Thoracic aorta (tissue), 2 donors: Measurements from ENCODE around the gene WDR64. TPM values are rescaled to one million over a fixed set of nuclear protein-coding genes. Genes with fewer than 3 reads are reported as not detected.

Source experiments
- ATAC-seq: fragments of 150-250 bp; one replicate; pipeline ENCODE4 v1.8.0; 2017; ENCODE audit warnings: low read depth; ENCODE audit not compliant: insufficient number of reproducible peaks, low FRiP score
- DNase-seq: peaks from one replicate; pipeline ENCODE4 v3.0.0-alpha.2; 2020; ENCODE audit warnings: low spot score
- H3K27ac ChIP-seq, 2 donors: fragments of 200-600 bp; sonication (generic); 1 replicate in 1 of 2; 2 replicates in 1 of 2; pipeline ENCODE4 v1.5.1; 2016; ENCODE audit warnings: mild to moderate bottlenecking in 2 of 2, moderate library complexity in 2 of 2
- H3K27me3 ChIP-seq: fragments of 200-600 bp; sonication (generic); replicated peaks from 2 replicates; pipeline ENCODE4 v1.6.0; 2016; ENCODE audit warnings: mild to moderate bottlenecking; ENCODE audit not compliant: insufficient read depth
- H3K36me3 ChIP-seq: fragments of 200-600 bp; sonication (generic); one replicate; pipeline ENCODE4 v1.5.1; 2016
- H3K4me1 ChIP-seq, 2 donors: fragments of 200-600 bp; sonication (generic); 1 replicate in 1 of 2; 2 replicates in 1 of 2; pipeline versions ENCODE4 v1.5.1 to v1.6.0; 2016; ENCODE audit warnings: low read depth in 2 of 2, mild to moderate bottlenecking in 1 of 2; ENCODE audit not compliant: control insufficient read depth in 1 of 2
- H3K4me3 ChIP-seq: fragments of 200-600 bp; sonication (generic); 2 replicates; pipeline ENCODE4 v1.5.1; 2016; ENCODE audit warnings: mild to moderate bottlenecking
- H3K9me3 ChIP-seq: fragments of 200-600 bp; sonication (generic); 2 replicates; pipeline ENCODE4 v1.5.1; 2016
- total RNA-seq, 2 donors: library from RNA; depleted of rRNA; stranded (reverse); fragments of >200 nt; gene quantifications; one replicate each; pipeline versions ENCODE4 v1.1.0 to v1.2.3, GENCODE V29; 2016
- TF ChIP-seq, protein P1 (sequence below): fragments of 200-600 bp; sonication (generic); IDR thresholded peaks from one replicate; pipeline ENCODE4 v1.5.1; 2019; ENCODE audit warnings: antibody characterized with exemption

Gene WDR64
- total RNA-seq, 2 donors from 2014 or later, result not detected

DNA sequence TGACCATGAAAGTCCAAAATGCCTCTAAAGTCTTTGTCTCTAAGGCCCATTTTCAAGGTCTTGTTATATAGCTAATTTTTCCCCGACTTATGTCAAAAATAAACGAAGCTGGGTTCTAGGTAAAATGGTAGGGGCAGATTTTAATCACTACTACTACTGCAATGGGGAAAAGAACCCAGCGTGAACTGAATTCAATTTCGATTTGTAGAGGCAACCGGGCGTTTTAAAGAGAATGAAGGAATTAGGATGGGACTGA is 195.4 kb downstream of the WDR64 start:
- H3K27me3 ChIP-seq, result no peaks in the 10 kb centered on the region
- peaks cover 5 to 6% of the 10 kb centered on the region in 2 donors for H3K4me1 ChIP-seq
- ATAC-seq (no peak), DNase-seq (no peak)
- peak overlapping the region; percentile 91 to 99 for H3K27ac ChIP-seq
- H3K36me3 ChIP-seq, result no peaks in the 10 kb centered on the region
- TF ChIP-seq, protein P1, sequence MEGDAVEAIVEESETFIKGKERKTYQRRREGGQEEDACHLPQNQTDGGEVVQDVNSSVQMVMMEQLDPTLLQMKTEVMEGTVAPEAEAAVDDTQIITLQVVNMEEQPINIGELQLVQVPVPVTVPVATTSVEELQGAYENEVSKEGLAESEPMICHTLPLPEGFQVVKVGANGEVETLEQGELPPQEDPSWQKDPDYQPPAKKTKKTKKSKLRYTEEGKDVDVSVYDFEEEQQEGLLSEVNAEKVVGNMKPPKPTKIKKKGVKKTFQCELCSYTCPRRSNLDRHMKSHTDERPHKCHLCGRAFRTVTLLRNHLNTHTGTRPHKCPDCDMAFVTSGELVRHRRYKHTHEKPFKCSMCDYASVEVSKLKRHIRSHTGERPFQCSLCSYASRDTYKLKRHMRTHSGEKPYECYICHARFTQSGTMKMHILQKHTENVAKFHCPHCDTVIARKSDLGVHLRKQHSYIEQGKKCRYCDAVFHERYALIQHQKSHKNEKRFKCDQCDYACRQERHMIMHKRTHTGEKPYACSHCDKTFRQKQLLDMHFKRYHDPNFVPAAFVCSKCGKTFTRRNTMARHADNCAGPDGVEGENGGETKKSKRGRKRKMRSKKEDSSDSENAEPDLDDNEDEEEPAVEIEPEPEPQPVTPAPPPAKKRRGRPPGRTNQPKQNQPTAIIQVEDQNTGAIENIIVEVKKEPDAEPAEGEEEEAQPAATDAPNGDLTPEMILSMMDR, result no peak
- no peaks in the 10 kb centered on the region for H3K9me3 ChIP-seq
- peak overlapping the region; percentile 81 for H3K4me3 ChIP-seq

- H3K9me3 ChIP-seq, result no peaks in the 10 kb centered on the region
- DNase-seq (peak; percentile 69), ATAC-seq (peak; percentile 96)
- peak within 1 kb of the TSS; percentile 91 to 99 for H3K27ac ChIP-seq
- no peaks in the 10 kb centered on the region for H3K36me3 ChIP-seq
- TF ChIP-seq, protein P1, result peak; percentile 33
- H3K4me3 ChIP-seq, result peak within 1 kb of the TSS; percentile 81
- H3K27me3 ChIP-seq, result no peaks in the 10 kb centered on the region
- H3K4me1 ChIP-seq, result peaks cover 5 to 6% of the 10 kb centered on the region in 2 donors
Observed at GRCh38 chr1:241847796-241848685, 196.0 kb downstream of the WDR64 start, which contains the start of gene EXO1. TSS of gene EXO1 (plus strand) at chr1:241848204. CDS start at chr1:241850426, 2,222 bp downstream.

DNA sequence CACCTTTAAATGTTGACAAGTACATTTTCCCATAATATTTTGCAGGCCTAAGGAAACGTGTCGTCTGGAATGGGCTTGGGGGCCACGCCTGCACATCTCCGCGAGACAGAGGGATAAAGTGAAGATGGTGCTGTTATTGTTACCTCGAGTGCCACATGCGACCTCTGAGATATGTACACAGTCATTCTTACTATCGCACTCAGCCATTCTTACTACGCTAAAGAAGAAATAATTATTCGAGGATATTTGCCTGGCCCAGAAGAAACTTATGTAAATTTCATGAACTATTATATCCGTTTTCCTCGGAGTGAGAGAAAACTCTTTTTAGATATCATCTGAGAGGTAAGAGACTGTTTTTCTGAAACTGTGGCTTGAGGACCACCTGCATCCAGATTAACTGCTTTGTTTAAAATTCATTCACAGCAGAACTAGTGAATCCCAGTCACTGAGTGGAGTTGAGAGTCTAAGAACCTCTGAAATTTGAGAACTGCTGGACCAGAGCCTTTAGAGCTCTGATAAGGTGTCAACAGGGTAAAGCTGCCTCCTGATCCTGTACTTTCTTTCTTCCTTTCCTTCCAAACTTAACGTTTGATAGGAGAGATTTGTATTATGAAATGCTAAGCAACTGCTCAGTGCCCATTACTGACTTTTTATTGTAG is 196.7 kb downstream of the WDR64 start:
- H3K36me3 ChIP-seq, result no peaks in the 10 kb centered on the region
- no peaks in the 10 kb centered on the region for H3K27me3 ChIP-seq
- peak overlapping the region; percentile 81 for H3K4me3 ChIP-seq
- H3K27ac ChIP-seq, result no peak overlapping the region
- TF ChIP-seq, protein P1, result no peak
- H3K9me3 ChIP-seq, result no peaks in the 10 kb centered on the region
- no peak for ATAC-seq
- H3K4me1 ChIP-seq, result peaks cover 5 to 6% of the 10 kb centered on the region in 2 donors
- DNase-seq, result no peak

- Histone ChIP-seq H3K27me3 (no peaks in the 10 kb centered on the region), H3K4me3 (no peak overlapping the region), H3K36me3 (no peaks in the 10 kb centered on the region), H3K9me3 (no peaks in the 10 kb centered on the region), H3K27ac (no peak overlapping the region), H3K4me1 (peaks cover 5 to 6% of the 10 kb centered on the region in 2 donors)
- ATAC-seq (no peak), DNase-seq (no peak)
- TF ChIP-seq, protein P1, result no peak
Observed at GRCh38 chr1:241849345-241849695, 197.2 kb downstream of the WDR64 start.

Other genes starting within 250 kb of the WDR64 start
- 10 to 100 TPM; 23.7 to 82.5 TPM for gene FH, start 132.5 kb upstream of the WDR64 start, total RNA-seq
- gene KMO, start 119.9 kb upstream of the WDR64 start, total RNA-seq, result under 1 TPM; 0.63 to 0.81 TPM
- gene CHML, start 11.9 kb upstream of the WDR64 start, total RNA-seq, result 10 to 100 TPM in 1 of 2 donors, 1 to 10 TPM in 1; 8.0 to 12.4 TPM
- gene OPN3, start 11.9 kb upstream of the WDR64 start, total RNA-seq, result 10 to 100 TPM in 1 of 2 donors, 1 to 10 TPM in 1; 7.2 to 13.4 TPM
- under 1 TPM in 1 of 2 donors, not detected in 1; 0.42 TPM for gene EXO1, start 195.9 kb downstream of the WDR64 start, total RNA-seq